Stimulated activated CD8-positive, alpha-beta memory T cell treated with anti-CD3 and anti-CD28 coated beads, Interleukin-12 subunit alpha, Interleukin-12 subunit beta, amount 100 ng/mL, for 1 hour (primary cell): ENCODE measurements around the gene SLC19A1.
A peak's percentile ranks its signal among the peaks of the same experiment; 100 is the strongest.

Source experiments
- DNase-seq: peaks from one replicate; pipeline ENCODE4 v3.0.0-alpha.2; 2020; ENCODE audit warnings: low read depth

The SLC19A1 gene

GRCh38 chr21:45542242-45542666 is at the start of gene SLC19A1:
Gene SLC19A1, minus strand, starts transcription at chr21:45542440. Its CDS starts 4,481 bp downstream, at chr21:45537959.
- peak; percentile 48 for DNase-seq

- no peak for DNase-seq
Observed at GRCh38 chr21:45591619-45592207, 49.5 kb upstream of the SLC19A1 start.

GRCh38 chr21:45590726-45591618 is 48.7 kb upstream of the SLC19A1 start:
- no peak for DNase-seq

GRCh38 chr21:45590246-45590725 is 48.0 kb upstream of the SLC19A1 start:
- DNase-seq, result peak; percentile 64

- no peak for DNase-seq
Observed at GRCh38 chr21:45589686-45590245, 47.5 kb upstream of the SLC19A1 start.

GRCh38 chr21:45588871-45589491 is 46.7 kb upstream of the SLC19A1 start:
- DNase-seq, result no peak

GRCh38 chr21:45588086-45588825 is 46.0 kb upstream of the SLC19A1 start:
- no peak for DNase-seq

- no peak for DNase-seq
Observed at GRCh38 chr21:45586289-45586858, 44.1 kb upstream of the SLC19A1 start.

GRCh38 chr21:45584786-45585185 is 42.5 kb upstream of the SLC19A1 start:
- DNase-seq, result no peak

GRCh38 chr21:45583831-45584509 is 41.7 kb upstream of the SLC19A1 start:
- DNase-seq, result no peak

- DNase-seq, result no peak
Observed at GRCh38 chr21:45582128-45582527, 39.9 kb upstream of the SLC19A1 start.

- no peak for DNase-seq
Observed at GRCh38 chr21:45581322-45581712, 39.1 kb upstream of the SLC19A1 start.

- DNase-seq, result no peak
Observed at GRCh38 chr21:45580576-45581321, 38.5 kb upstream of the SLC19A1 start.

GRCh38 chr21:45580181-45580575 is 37.9 kb upstream of the SLC19A1 start:
- no peak for DNase-seq

- DNase-seq, result no peak
Observed at GRCh38 chr21:45579383-45580180, 37.3 kb upstream of the SLC19A1 start.

GRCh38 chr21:45578811-45579381 is 36.7 kb upstream of the SLC19A1 start:
- DNase-seq, result no peak

- DNase-seq, result no peak
Observed at GRCh38 chr21:45578176-45578801, 36.0 kb upstream of the SLC19A1 start.

- DNase-seq, result no peak
Observed at GRCh38 chr21:45577801-45578175, 35.5 kb upstream of the SLC19A1 start.
